Astrocyte (in vitro differentiated cells and primary cell): ENCODE data around the gene C1orf122.

Experiments
- CTCF ChIP-seq: IDR thresholded peaks from 2 replicates; pipeline ENCODE4 v1.5.1; 2011; ENCODE audit warnings: low read depth, mild to moderate bottlenecking, inconsistent platforms, low read length, moderate library complexity; ENCODE audit not compliant: insufficient read depth
- EZH2 ChIP-seq: IDR thresholded peaks from 2 replicates; pipeline ENCODE4 v1.6.1; 2012; ENCODE audit warnings: mild to moderate bottlenecking, low read length, inconsistent platforms; ENCODE audit not compliant: insufficient read depth

DNA sequence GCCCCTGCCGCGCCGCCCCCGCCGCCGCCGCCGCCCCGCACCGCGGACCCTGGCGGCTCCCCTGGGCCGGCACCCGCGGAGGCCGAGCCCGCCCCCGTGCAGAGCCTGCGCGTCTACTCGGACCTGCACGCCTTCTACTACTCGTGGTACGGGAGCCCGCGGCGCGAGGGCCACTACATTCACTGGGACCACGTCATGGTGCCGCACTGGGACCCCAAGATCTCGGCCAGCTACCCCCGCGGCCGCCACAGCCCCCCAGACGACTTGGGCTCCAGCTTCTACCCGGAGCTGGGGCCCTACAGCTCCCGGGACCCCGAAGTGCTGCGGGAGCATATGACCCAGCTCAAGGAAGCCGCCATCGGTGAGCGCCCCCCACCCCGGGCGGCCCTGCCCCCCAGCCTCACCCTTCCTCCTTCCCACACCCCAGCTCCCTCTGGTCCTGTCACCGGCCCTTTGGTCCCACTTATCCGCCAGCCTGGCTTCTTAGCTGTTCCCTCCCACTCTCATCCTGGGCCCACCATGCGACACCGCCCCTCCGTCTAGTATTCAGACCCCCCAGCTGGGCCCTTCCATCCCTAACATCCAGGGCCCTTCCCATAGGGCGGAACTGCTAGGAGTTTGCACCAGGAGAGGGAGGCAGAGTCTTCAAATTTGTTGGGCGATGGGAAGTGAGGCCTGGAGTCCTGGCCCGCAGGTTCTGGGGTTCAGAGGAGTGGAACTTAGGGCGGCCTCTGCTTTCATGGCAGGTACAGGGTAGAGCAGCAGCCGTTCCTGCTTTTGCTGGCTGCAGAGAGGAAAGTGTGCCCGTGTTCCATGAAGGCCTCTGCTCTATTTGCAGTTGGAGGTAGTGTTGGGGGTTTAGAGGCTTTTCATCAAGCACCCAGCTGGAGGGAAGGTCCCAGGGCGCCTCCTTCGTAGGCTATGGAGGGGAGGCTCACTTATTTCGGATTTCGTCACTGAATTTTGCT, 12.9 kb upstream of the C1orf122 start:
- TF ChIP-seq CTCF (no peak), EZH2 (peak; percentile 63)
